A673 (cell line): ENCODE results near the gene NTNG2. TPM values are rescaled to one million over a fixed set of nuclear protein-coding genes. Genes with fewer than 3 reads are reported as not detected.

Experiments
- BruUV-seq: library from RNA; stranded (reverse); fragments of 400-500 nt; replicated peaks from 2 replicates; lab custom pipeline; 2021; lab: Mats Ljungman, UMichigan
- CTCF ChIA-PET: fragments of 300-600 bp; sonication (Branson Sonifier 250); formaldehyde crosslinking; loops from one replicate; lab custom pipeline; 2022; ENCODE audit warnings: antibody characterized with exemption; lab: Charles Lee
- POLR2A ChIA-PET: fragments of 300-600 bp; sonication (Branson Sonifier 250); formaldehyde crosslinking; loops from one replicate; lab custom pipeline; 2022; ENCODE audit warnings: antibody characterized with exemption; ENCODE audit not compliant: low non-redundant PET; lab: Charles Lee
- DNase-seq: peaks from one replicate; pipeline ENCODE4 v3.0.0-alpha.2; 2015; ENCODE audit warnings: low spot score
- H3K27ac ChIP-seq: fragments of 200-600 bp; sonication (generic); 2 replicates; pipeline ENCODE4 v1.5.1; 2016; ENCODE audit warnings: mixed run types, low read depth, mild to moderate bottlenecking, mixed read lengths, antibody characterized with exemption, low read length; ENCODE audit not compliant: poor library complexity, severe bottlenecking
- H3K27me3 ChIP-seq: fragments of 200-600 bp; sonication (generic); replicated peaks from 2 replicates; pipeline ENCODE4 v1.6.1; 2017; ENCODE audit warnings: mixed run types, low read depth, mild to moderate bottlenecking, mixed read lengths, antibody characterized with exemption, low read length; ENCODE audit not compliant: insufficient read depth, poor library complexity
- H3K36me3 ChIP-seq: fragments of 200-600 bp; sonication (generic); 2 replicates; pipeline ENCODE4 v1.6.1; 2016; ENCODE audit warnings: mixed run types, mild to moderate bottlenecking, mixed read lengths, antibody characterized with exemption, low read length; ENCODE audit not compliant: insufficient read depth, poor library complexity, severe bottlenecking
- H3K4me1 ChIP-seq: fragments of 200-600 bp; sonication (generic); 2 replicates; pipeline ENCODE4 v1.6.1; 2017; ENCODE audit warnings: mixed run types, mild to moderate bottlenecking, mixed read lengths, antibody characterized with exemption, low read length; ENCODE audit not compliant: insufficient read depth, poor library complexity, severe bottlenecking
- H3K4me3 ChIP-seq: fragments of 200-600 bp; sonication (generic); 2 replicates; pipeline ENCODE4 v1.5.1; 2016; ENCODE audit warnings: low read depth, mixed run types, mild to moderate bottlenecking, mixed read lengths, low read length; ENCODE audit not compliant: poor library complexity, severe bottlenecking
- H3K9me3 ChIP-seq: fragments of 200-600 bp; sonication (generic); 2 replicates; pipeline ENCODE4 v1.6.1; 2016; ENCODE audit warnings: mixed run types, low read depth, mild to moderate bottlenecking, mixed read lengths, antibody characterized with exemption, low read length; ENCODE audit not compliant: poor library complexity, severe bottlenecking
- EZH2 ChIP-seq: fragments of 200-600 bp; sonication (generic); IDR thresholded peaks from 2 replicates; pipeline ENCODE4 v1.6.1; 2017; ENCODE audit warnings: borderline replicate concordance, low read depth, mild to moderate bottlenecking, mixed read lengths, antibody characterized with exemption, low read length; ENCODE audit not compliant: poor library complexity, severe bottlenecking
- intact Hi-C: fragments of 100-400 bp; cut with micrococcal nuclease; formaldehyde crosslinking; loops from one replicate; pipeline ENCODE4 v1.10.0; 2022; ENCODE audit not compliant: unreplicated experiment
- total RNA-seq: library from RNA; stranded (reverse); gene quantifications from 2 replicates; pipeline ENCODE4 v1.2.3, GENCODE V29; 2021
- TF ChIP-seq, protein P1 (sequence below): fragments of 300-800, 200-600 bp; sonication (generic); conservative IDR thresholded peaks from 2 replicates; pipeline ENCODE4 v1.5.1; 2017; ENCODE audit warnings: low read depth, mild to moderate bottlenecking, antibody characterized with exemption, low read length, moderate library complexity, mixed read lengths

NTNG2 gene
- total RNA-seq, 1 experiment from 2014 or later: 1.5 TPM

DNA sequence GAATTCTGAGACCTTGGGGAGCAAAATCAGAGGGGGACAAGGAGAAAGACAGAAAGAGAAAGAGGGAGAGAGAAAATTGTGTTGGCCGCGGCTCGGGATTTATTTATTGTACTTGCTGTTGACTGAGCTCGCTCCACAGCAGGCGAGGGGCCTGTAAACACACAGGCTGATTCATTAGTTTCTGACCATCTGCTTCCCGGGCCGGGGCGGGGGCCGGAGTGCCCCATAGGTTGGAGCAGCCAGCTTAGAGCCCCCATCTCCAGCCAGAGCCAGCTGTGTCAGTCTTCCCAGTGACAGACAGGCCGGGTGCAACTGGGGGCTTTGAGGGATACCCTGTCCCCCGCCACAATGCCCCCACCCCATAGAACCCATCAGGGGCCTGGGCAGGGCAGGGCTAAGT, 30.9 kb downstream of the NTNG2 start:
- ChIA-PET CTCF (no interaction called here), POLR2A (no interaction called here)
- Histone ChIP-seq H3K9me3 (no peaks in the 10 kb centered on the region), H3K36me3 (no peaks in the 10 kb centered on the region), H3K27ac (no peak overlapping the region), H3K4me1 (peaks cover 4% of the 10 kb centered on the region), H3K27me3 (no peaks in the 10 kb centered on the region), H3K4me3 (no peak overlapping the region)
- DNase-seq: no peak
- intact Hi-C loops: no loop called here
- no TSS peak for BruUV-seq
- TF ChIP-seq EZH2: no peak
- TF ChIP-seq, protein P1, sequence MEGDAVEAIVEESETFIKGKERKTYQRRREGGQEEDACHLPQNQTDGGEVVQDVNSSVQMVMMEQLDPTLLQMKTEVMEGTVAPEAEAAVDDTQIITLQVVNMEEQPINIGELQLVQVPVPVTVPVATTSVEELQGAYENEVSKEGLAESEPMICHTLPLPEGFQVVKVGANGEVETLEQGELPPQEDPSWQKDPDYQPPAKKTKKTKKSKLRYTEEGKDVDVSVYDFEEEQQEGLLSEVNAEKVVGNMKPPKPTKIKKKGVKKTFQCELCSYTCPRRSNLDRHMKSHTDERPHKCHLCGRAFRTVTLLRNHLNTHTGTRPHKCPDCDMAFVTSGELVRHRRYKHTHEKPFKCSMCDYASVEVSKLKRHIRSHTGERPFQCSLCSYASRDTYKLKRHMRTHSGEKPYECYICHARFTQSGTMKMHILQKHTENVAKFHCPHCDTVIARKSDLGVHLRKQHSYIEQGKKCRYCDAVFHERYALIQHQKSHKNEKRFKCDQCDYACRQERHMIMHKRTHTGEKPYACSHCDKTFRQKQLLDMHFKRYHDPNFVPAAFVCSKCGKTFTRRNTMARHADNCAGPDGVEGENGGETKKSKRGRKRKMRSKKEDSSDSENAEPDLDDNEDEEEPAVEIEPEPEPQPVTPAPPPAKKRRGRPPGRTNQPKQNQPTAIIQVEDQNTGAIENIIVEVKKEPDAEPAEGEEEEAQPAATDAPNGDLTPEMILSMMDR: no peak

DNA sequence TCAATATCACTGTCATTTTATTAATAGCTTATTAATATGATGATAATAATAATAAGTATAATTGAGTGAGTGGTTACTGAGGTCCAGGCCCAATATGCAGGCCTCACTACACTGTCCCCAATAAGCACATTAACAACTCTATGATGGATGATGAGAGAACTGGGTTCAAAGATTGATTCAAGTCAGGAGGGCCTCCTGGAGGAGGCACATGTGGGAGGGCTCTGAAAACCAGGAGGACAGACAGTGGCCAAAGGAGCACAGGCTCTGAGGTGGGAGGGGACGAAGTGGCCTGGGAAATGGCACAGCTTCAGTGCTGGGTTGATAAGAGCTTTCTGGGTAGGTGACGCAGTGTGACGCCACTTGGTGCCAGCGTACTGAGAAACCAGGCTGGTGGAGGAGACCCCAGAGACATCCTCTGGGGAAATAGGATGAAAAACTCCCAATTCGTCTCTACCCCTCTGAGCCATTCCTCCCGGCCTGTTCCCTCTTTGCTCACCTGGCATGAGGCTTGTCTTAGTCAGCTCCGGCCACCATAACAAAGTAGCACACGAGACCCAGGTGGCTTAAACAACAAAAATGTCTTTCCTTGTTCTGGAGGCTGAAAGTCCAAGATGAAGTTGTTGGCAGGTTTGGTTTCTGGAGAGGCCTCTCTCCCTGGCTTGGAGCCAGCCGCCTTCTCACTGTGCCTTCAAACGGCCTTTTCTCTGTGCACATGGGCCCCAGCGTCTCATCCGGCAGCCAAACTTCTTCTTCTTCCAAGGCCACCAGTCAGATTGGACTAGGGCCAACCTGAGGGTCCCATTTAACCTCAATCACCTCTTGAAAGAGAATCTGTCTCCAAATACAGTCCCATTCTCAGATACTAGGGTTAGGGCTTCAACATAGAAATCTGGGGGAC, 31.6 kb downstream of the NTNG2 start:
- TF ChIP-seq EZH2: no peak
- ChIA-PET POLR2A (no interaction called here), CTCF (no interaction called here)
- no TSS peak for BruUV-seq
- Histone ChIP-seq H3K4me1 (no peaks in the 10 kb centered on the region), H3K27me3 (no peaks in the 10 kb centered on the region), H3K9me3 (no peaks in the 10 kb centered on the region), H3K27ac (no peak overlapping the region), H3K4me3 (no peak overlapping the region), H3K36me3 (no peaks in the 10 kb centered on the region)
- DNase-seq: no peak
- intact Hi-C loops: no loop called here

DNA sequence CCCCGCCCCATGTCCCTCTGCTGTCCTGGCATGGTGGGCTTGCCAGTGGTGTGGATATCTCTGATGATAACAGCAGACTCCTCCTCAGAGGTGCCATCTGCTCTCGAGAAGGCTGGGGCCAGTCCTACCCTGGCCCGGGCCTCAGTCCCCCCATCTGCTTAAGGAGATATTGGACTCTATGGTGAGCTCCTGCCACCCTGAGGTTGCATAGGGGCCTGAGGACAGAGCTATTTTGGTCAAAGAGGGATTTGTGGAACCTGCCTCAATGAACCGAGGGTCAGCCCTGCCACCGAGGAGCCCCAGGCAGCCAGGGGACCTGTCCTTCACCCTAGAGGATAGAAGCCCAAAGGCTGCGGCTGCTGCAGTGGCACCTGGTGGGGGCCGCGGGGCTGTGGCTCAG, 32.6 kb downstream of the NTNG2 start:
- no peaks in the 10 kb centered on the region for H3K36me3 ChIP-seq
- ChIA-PET CTCF (no interaction called here), POLR2A (no interaction called here)
- H3K27me3 ChIP-seq: no peaks in the 10 kb centered on the region
- no peak overlapping the region for H3K4me3 ChIP-seq
- H3K27ac ChIP-seq: no peak overlapping the region
- DNase-seq: no peak
- H3K4me1 ChIP-seq: no peaks in the 10 kb centered on the region
- BruUV-seq: no TSS peak
- intact Hi-C loops: no loop called here
- TF ChIP-seq, protein P1: no peak
- no peak for TF ChIP-seq EZH2
- H3K9me3 ChIP-seq: no peaks in the 10 kb centered on the region

DNA sequence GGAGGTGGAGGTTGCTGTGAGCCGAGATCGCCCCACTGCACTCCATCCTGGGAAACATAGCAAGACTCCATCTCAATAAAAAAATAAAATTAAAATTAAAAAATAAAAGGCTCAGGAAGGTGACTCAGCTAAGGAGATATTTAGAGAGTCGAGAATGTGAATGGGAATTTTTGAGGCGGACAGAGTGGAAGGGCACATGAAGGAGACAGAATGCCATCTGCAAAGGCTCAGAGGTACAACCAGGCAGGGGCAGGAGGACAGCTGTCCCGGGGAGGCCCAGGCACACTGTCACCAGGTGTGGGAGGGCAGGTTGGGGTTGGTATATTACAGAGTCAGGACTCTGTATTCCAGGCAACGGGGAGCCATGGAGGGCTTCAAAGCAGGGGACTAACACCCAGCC, 35.5 kb downstream of the NTNG2 start:
- CTCF ChIA-PET: interaction anchor here (0.6 kb wide), 1 partner anchor 19 kb away, joined by 3 read pairs; no protein-coding TSS in a partner anchor
- intact Hi-C loops: no loop called here
- Histone ChIP-seq H3K4me1 (no peaks in the 10 kb centered on the region), H3K36me3 (no peaks in the 10 kb centered on the region), H3K27ac (no peak overlapping the region), H3K4me3 (no peak overlapping the region), H3K27me3 (no peaks in the 10 kb centered on the region), H3K9me3 (no peaks in the 10 kb centered on the region)
- POLR2A ChIA-PET: no interaction called here
- BruUV-seq: no TSS peak
- no peak for DNase-seq
- TF ChIP-seq, protein P1: no peak
- no peak for TF ChIP-seq EZH2
